T1000 (cell line): ENCODE data around the gene PRLH.
"Not testable (repeated sequence)": the region's sequence is repeated elsewhere in the genome, so short reads cannot be mapped to it uniquely, and the experiment has no call there.

Experiments used
- DNase-seq: peaks from one replicate; lab custom pipeline; 2025; ENCODE audit warnings: mixed read lengths; lab: John Stamatoyannopoulos, UW

PRLH gene

DNA sequence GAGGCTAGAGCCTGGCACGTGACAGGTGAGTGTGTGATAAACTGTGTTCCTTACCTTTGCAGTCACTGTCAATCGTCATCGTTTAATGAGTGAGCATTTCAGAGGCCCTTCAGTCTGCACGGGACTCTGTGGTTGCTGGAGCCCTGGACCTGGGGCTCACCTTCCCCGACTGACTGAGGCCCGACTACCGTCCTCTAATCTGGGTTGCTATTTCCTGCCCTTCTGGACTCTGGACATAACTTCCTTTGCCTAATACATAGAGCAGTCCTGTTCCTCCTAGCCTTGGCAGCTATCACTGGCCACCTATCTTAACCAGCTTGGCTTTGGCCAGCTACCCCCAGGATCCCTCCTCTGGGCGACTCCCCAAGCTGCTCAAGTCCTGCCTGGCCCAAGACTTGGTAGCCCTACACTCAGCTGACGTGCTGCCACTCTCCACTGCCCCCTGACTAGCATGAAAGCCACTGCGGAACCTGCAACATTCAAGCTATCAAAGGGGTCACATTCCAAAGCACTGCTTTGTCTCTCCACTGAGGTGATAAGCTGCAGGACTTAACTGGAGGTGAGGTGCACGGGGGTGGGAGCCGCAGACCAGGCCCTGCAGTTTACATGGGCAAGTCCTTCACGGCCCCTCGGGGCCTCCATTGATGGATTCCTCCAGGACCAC lies 35.2 kb downstream of the PRLH start:
- no peak for DNase-seq

DNA sequence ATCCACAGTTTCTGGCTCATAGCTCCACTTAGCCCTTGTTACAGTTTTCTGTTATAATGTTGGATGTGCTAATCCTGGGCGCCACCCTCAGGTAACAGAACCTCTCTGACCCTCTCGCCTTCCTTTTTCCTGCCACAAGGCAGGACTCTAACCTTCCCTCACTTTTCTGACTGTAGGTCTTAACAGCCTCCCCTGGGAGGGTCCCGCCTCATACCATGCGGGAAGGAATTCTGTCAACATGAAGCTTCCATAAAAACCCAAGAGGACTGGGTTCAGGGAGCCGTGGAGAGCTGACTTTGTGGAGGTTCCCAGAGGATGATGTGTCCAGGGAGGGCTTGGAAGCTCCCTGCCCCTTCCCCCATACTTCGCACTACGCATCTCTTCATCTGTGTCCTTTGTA lies 36.0 kb downstream of the PRLH start:
- no peak for DNase-seq

DNA sequence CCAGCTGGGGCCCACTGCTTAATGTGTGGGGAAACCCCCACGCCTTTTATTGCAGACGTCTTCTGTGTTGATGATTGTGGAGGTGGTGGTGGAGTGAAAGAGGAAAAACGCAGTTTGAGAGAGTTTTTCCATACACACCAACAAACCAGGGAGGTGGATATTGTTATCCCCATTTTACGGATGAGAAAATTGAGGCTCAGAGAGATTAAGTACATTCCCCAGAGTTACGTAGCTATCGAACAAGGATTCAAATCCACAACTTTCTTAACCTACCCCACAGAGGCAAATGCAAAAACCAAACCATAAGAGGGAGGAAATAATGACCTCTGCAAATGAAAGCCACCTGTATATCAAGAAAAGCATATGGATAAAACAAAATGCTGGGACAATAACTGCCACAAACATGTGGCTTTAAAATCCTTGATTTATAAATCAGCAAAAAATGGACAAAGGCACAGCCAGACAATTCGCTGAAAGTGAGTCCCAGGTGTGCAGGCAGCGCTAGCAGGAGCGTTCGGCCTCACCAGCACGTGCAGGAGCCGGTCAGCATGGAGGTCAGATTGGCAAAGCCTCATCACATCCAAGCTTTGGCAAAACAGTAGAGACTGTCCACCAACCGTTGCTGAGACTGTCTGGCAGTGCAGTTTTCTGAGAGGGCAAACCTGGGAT lies 36.8 kb downstream of the PRLH start:
- no peak for DNase-seq

DNA sequence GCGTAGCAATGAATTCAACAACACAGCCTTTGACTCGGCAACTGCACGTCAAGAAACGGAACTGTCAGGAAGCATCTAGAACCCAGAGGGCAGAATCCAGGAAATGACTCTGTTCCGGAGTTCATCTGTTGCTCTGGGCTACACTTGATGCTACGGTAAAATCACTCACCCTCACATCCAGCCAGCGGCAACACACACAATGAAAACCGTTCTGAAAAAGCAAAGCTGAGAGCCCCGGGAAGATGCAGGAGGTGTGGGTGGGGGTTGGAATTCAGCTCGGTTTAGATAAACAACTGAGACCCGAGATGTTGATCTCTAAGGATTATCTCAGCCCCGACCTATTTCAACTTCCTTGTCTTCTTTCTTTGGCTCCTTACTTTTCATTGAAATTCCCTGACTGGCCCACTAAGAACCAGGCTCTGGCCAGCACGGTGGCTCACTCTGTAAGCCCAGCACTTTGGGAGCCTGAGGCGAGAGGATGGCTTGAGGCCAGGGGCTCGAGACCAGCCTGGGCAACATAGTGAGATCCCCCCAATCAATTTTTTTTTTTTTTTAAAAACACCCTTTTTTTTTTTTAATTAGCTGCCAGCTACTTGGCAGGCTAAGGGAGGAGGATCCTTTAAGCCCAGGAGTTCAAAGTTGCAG lies 37.5 kb downstream of the PRLH start:
- no peak for DNase-seq

DNA sequence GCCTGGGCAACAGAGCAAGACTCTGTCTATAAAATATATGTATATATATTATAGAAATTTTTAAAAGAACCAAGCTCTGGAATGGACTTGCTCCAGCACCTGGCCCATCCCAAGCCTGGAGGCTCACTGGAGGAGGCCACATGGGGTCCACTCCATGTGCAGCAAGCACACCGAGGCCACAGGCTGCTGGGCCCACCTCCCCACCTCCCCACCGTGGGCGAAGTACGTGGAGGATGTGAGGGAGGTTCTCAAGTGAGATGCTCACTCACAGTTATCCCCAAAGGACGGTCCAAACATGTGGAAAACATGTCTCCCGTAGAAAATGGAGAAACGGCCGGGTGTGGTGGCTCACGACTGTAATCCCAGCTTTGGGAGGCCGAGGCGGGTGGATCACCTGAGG lies 38.0 kb downstream of the PRLH start:
- DNase-seq = no peak

DNA sequence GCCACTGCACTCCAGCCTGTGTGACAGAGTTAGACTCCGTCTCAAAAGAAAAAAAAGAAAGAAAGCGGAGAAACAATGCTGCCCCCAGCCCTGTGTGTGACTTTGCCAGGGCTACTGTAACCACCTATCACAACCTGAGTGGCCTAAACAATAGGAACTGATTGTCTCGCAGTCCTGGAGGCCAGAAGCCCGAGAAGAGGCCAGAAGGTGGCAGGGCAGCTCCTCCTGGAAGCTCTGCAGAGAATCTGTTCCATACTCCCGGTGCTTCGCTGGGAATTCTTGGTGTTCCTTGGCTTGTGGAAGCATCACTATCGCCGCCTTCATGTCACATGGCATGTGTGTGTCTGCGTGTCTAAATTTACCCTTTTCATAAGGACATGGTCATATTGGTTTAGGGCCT lies 38.6 kb downstream of the PRLH start:
- no peak for DNase-seq

DNA sequence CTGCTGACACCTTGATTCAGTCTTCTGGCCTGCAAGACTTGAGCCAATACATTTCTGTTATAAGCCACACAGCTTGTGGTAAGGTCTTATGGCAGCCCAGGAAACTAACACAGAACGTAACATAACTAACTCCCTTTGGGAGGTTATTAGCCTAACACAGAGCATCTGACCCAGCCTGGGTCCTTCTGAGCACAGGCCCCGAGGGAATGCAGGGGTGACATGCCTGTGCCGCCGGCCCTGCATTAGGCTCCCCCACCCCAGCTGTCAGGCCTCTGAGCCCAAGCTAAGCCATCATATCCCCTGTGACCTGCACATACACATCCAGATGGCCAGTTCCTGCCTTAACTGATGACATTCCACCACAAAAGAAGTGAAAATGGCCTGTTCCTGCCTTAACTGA lies 40.1 kb downstream of the PRLH start:
- DNase-seq = not testable (repeated sequence)

DNA sequence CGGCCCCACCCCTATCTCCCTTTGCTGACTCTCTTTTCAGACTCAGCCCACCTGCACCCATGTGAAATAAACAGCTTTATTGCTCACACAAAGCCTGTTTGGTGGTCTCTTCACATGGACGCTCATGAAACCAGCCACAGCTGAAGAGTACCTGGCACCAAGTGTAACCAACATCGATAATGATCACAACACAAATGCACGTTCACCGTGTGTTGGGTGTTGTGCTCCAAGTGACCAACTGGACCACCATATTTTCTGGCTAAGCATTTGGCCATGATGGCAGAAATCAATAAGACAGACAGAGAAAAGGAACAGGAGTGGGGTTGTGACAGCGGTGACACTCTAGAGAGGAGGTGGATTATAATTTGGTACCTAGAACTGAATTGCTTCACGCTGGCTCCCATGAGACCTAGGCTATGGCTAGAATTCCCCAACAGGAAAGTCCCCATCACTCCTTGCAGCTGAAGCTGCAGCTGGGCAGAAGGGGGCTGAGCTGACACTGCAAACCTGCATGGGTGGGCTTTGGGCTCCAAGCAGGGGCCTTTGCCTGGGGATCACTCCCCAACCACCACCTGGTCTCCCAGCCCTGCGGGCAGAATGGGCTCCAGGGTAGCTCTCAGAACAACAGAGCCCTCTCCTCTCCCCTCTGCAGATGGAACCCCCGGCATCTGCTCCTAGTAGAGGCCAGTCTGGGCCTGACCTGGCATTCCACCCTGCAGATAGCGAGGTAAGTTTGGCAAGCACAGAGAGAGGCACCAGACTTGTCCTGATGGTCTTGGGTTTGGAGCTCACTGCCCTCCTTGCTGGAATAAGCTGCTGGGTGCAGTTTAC lies 46.4 kb downstream of the PRLH start:
- no peak for DNase-seq

DNA sequence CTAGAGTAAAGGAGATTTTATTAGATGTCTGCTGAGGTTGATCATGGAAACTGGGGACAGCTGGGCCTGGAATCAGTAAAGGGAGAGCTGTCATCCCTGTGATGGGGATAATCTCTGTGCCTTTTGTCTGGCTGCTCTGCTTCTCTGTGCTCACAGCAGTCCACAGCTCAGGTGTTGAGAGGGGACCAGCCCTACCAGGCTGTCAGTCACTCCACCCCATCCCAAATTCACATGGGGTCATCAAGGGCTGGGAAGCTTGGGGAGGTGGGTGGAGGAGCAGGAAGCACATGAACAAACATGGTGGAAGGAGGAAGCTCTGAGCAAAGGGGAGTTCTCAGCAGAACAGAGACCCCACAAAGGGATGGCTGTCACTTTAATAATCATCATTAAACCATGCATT lies 47.3 kb downstream of the PRLH start:
- DNase-seq = no peak

DNA sequence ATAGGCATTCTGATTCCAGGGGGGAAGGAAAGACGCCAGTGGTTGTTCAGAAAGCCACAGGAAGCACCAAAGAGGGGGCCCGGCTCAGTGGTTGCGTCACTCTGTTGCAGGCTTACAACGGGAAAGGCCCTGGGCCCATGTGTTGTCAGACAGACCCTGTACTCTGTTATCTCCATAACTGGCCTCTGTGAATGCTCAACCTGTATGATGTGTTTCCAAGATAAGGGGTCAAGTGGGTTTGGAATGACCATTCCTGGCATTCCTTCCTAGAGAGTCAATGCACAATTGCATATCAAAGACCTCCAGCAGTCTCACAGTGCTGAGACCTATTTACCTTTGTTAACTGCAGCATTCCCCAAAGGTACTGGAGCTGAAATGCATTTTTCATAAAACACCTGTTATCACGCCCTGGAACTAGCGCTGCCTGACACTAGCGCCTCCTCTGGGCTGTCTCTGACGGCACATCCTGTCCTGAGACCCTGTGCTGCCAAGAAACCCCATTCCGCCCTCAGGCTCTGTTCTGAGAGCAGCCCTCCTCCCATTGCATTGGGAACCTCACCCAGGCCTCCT lies 47.9 kb downstream of the PRLH start:
- no peak for DNase-seq

DNA sequence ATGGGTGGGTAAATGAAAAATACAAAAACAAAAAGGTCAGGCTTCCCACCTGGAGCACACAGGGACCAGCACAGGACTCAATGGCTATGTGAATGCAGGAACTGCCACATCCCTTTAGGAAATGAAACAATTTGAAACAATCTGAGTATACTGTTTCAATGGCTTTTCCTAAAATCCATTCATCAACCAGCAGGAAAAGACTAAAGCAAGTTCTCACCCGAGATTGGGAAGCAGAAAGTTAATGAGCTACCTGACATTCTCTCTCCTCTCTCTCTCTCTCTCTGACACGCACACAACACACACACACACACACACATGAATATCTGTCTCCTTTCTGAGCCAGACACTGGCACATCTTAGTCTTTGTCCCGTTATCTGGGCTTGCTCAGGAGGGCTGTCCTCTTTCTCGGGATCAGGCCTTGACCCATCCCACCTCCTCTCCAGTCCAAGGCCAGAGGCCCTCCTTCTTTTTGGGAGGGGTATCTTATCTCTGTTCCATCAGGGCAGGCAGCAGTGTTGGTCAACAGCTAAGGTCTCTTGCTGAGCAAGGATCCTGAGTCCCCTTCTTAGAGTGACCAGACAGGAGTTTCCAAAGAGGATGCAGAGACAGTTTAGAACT lies 49.4 kb downstream of the PRLH start:
- no peak for DNase-seq

DNA sequence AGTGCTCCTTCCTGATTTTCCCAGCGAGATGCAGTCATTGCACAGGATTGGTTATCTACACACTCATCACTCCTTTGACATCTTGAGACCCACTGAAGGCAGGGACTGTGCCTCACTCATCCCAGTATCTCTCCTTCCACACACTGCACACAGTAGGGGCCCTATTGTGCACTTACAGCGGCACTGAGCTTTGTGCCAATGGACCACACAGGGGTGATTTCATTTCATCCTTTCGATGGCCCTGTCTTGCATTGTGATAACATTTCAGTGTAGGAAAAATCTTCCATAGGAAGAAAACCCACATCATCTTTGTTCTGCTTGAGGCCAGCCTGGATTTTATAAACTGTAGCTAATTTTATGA lies 50.0 kb downstream of the PRLH start:
- DNase-seq = no peak
